GM12874 (cell line): ENCODE data around the gene ZNF808.

Experiments used
- CTCF ChIP-seq: IDR thresholded peaks from 2 replicates; pipeline ENCODE4 v1.5.1; 2011; ENCODE audit warnings: low read depth, mild to moderate bottlenecking, control low read depth, low read length, moderate library complexity; ENCODE audit not compliant: insufficient read depth

Gene ZNF808

GRCh38 chr19:52567921-52568320 lies 40.5 kb downstream of the ZNF808 start:
- no peak for TF ChIP-seq CTCF

GRCh38 chr19:52570000-52570861 lies 42.8 kb downstream of the ZNF808 start, which contains the start of gene ZNF701:
Gene ZNF701, plus strand, starts transcription at chr19:52570287. Its CDS starts 3,861 bp downstream, at chr19:52574148.
- TF ChIP-seq CTCF: no peak

- TF ChIP-seq CTCF: no peak
These were observed 57.4 kb downstream of the ZNF808 start for GRCh38 chr19:52584736-52585440.

- no peak for TF ChIP-seq CTCF
These were observed 58.1 kb downstream of the ZNF808 start for GRCh38 chr19:52585604-52586003.

- no peak for TF ChIP-seq CTCF
These were observed 63.3 kb downstream of the ZNF808 start for GRCh38 chr19:52590728-52591127.

GRCh38 chr19:52592301-52592700 lies 64.8 kb downstream of the ZNF808 start:
- TF ChIP-seq CTCF: 0 out of 2 replicates have a peak, but pooled peaks have one; percentile 5

- no peak for TF ChIP-seq CTCF
These were observed 71.8 kb downstream of the ZNF808 start for GRCh38 chr19:52599241-52599640.
